GM12872 (cell line): ENCODE measurements around the gene NEURL2.

Source experiments
- TF ChIP-seq, protein P1 (sequence below): IDR thresholded peaks from 3 replicates; pipeline ENCODE4 v1.5.1; 2011; ENCODE audit warnings: low read depth, mild to moderate bottlenecking, low read length, moderate library complexity; ENCODE audit not compliant: insufficient read depth

The NEURL2 gene

DNA sequence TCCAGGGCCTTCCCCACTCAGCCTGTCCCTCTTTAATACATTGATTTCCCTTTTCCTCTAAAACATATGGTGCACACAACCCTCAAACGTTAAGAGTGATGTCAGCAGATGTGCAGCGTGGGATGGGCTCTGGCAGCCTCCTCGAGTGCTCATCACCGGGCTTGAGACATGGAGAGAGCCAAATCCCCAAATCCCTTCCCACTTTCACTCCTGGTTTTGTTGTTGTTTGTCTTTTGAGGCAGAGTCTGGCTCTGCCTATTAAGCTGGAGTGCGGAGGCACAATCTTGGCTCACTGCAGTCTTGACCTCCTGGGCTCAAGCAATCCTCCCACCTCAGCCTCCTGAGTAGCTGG is 26.8 kb upstream of the NEURL2 start:
- TF ChIP-seq, protein P1, sequence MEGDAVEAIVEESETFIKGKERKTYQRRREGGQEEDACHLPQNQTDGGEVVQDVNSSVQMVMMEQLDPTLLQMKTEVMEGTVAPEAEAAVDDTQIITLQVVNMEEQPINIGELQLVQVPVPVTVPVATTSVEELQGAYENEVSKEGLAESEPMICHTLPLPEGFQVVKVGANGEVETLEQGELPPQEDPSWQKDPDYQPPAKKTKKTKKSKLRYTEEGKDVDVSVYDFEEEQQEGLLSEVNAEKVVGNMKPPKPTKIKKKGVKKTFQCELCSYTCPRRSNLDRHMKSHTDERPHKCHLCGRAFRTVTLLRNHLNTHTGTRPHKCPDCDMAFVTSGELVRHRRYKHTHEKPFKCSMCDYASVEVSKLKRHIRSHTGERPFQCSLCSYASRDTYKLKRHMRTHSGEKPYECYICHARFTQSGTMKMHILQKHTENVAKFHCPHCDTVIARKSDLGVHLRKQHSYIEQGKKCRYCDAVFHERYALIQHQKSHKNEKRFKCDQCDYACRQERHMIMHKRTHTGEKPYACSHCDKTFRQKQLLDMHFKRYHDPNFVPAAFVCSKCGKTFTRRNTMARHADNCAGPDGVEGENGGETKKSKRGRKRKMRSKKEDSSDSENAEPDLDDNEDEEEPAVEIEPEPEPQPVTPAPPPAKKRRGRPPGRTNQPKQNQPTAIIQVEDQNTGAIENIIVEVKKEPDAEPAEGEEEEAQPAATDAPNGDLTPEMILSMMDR: no peak

DNA sequence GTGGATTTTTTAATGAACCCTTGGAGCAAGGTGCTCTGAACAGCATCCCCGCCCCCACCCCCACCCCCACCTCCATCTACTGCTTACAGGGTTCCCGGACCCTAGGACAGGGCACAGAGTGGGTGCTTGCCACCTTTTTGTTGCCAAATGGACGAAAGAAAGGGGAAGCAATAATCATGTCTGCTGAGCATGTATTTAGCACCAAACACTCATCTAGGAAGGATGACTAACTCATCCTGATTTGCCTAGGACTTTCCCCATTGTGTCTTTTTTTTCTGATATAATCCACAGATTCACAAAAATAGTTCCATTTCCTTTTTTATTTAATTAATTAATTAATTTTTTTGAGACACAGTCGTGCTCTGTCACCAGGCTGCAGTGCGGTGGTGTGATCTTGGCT is 22.1 kb upstream of the NEURL2 start:
- TF ChIP-seq, protein P1: no peak

DNA sequence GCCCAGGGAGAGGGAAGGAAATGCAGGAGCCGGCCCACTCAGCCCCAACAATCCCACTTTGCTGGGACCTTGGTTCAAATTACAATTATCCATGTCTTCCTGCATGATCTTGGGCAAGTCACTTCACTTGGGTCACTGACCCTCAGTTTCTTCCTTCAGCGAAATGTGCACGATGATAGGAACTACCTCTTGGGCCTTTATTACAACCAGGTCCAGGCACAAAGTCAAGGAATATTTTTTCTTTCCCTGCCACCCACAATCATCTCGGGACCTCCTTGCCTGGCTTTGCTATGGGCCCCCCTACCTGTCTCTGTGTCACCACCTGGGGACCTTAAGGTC is 21.3 kb upstream of the NEURL2 start:
- TF ChIP-seq, protein P1: no peak

DNA sequence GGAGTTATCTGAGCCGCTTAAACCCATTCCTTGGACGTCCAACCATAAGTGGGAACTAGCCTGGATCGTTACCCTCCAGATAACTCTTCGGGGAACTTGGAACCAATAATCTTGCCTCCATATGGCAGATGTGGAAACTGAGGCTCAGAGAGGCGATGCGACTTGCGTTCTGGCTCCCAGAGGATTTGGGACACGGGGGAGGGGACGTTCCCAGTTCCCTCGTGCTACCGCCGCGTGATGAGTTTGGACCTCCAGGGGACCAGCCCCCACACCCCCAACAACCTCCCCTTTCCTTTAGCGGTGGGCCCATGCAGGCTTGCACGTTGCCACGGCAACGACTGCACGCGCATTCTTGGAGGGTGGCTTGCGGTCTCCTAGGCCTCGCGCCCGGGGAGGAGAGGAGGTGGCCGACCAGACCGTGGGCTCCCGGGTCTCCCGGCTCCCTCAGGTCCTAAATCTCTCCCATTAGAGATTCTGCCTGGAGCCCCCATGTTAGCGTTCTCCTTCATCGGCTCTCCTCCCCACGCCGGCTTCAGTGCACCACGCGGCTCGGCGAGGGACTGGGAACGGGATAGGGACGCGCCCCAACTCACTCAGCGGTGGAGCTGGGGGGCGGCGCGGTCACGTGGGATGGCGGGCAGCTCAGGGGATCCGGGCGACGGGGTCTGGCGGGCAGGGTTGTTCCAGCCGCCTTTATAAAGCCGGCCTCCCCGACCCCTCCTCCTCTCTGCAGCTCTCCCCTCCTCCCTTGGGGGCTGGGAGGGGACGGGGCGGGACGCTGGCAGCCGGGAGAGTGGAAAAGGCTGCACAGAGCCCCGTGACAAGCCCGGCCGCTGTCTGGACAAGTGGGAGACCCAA is 20.7 kb upstream of the NEURL2 start, which contains the start of gene PLTP:
Gene PLTP (minus strand): TSS at position 670 of the 858 bp plus-strand sequence. CDS start 703 bp downstream, outside the sequence.
- TF ChIP-seq, protein P1: no peak

DNA sequence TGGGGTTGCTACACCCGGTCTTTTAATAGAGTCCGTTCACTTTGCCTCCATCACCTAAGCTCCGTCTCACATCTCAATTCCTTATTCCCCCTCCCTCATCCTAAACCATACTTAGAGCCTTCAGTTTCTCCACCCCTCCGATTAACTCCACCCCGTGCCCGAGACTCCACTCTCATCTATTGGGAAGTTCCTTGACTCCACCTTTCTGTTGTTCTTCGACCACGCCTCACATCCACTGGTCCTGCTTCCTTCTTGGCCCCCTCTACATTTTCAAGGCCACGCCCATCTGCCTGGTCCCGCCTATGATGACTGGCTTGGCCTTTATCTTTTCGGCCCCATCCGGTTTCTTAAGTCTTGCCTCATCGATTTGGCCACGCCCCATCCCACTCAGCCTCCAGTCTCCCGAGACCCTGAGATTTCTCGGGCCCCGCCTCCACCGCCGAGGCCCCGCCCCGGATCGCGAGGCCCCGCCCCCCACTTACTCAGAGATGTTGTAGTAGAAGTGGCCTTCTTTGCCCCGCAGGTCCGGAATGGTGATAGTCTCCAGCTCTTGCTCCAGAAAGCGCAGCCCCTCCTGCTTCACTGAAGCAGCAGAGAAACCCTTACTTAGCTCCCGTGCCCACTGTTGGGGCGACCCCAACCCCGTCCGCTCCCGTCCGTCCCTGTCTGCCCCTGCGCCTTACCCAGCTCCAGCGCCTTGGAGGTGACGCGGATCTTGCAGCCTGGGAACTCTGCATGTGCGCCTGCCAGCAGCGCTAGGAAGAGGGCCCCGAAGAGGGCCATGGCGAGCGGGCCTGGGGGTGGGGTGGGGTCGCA is 19.9 kb upstream of the NEURL2 start:
- TF ChIP-seq, protein P1: no peak

DNA sequence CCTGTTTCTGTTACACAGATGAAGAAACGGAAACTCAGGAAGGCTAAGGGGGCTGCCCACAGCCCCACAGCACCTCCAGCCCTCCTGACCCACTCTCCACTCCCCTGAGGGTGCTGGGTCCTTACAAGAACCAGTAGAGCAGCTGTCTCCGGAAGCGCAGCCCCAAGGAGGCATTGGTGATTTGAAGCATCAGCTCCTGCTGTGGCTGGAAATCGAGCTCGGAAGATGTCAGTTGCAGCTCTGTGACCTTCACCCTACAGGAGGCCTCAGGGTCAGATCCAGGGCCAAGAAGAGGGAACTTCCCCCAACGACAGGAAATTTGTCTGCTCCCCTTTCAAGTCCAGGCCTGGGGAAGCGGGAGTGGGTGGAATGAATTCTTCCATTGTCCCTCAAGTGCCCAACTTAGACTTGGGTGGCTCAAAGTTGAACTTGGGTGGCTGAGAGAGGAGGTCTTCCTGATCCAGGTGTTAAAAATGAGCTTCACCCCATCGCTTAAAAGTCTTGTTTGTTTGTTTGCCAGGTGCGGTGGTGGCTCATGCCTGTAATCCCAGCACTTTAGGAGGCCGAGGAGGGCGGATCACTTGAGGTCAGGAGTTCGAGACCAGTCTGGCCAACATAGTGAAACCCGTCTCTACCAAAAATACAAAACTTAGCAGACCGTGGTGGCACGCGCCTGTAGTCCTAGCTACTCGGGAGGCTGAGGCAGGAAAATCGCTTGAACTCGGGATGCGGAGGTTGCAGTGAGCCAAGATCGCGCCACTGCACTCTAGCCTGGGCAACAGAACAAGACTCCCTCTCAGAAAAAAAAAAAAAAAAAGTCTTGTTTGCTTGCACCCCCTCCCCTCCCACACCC is 19.0 kb upstream of the NEURL2 start:
- TF ChIP-seq, protein P1: no peak

DNA sequence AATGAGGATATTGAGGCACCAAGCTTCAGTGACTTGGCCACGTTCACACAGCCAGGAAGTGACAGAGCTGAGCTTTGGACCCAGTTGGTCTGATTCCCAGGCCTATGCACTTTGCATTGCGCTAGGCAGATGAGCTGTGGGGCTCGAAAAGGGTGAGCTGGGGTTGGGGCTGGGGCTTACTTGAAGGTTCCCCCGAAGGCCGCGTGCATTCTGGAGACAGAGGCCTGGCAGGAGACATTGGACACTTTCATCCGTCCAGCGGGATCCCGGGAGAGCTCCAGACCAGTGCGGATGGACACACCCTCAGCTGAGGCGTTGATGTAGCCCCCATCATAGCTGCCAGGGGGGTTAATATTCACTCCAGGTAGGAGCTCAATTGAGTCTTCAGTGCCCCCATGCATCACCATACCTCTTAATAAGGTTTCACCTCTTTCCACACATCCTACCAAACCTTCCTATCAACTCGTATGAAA is 18.4 kb upstream of the NEURL2 start:
- TF ChIP-seq, protein P1: no peak
